ENCODE measurements around the gene HES2.
"Not testable (repeated sequence)": the region's sequence is repeated elsewhere in the genome, so short reads cannot be mapped to it uniquely, and the experiment has no call there.

Gene HES2

GRCh38 chr1:6384135-6384534 lies 35.6 kb downstream of the HES2 start:
- DNase-seq: no peak

- no peak for DNase-seq
These were observed 39.7 kb downstream of the HES2 start for GRCh38 chr1:6380037-6380436.

- DNase-seq: no peak
These were observed 41.5 kb downstream of the HES2 start for GRCh38 chr1:6378096-6378746.

- no peak for DNase-seq
These were observed 45.6 kb downstream of the HES2 start for GRCh38 chr1:6373961-6374720.

GRCh38 chr1:6372236-6372635 lies 47.5 kb downstream of the HES2 start:
- DNase-seq: not testable (repeated sequence)

- no peak for DNase-seq
These were observed 49.7 kb downstream of the HES2 start for GRCh38 chr1:6370006-6370405.

GRCh38 chr1:6367381-6368012 lies 52.2 kb downstream of the HES2 start:
- DNase-seq: no peak

GRCh38 chr1:6365047-6365446 lies 54.7 kb downstream of the HES2 start:
- DNase-seq: no peak

GRCh38 chr1:6363085-6363884 lies 56.4 kb downstream of the HES2 start:
- peak; percentile 69 for DNase-seq

Measured in T1000 (cell line).